ENCODE results near the gene SLC24A3.

- no peak for TF ChIP-seq CTCF (IDR thresholded peaks at IDR 0.05)
- no peak for TF ChIP-seq POLR2A (IDR thresholded peaks at IDR 0.05)
- TF ChIP-seq POLR2AphosphoS5 (IDR thresholded peaks at IDR 0.05) = no peak
These were observed 407.5 kb downstream of the SLC24A3 start for GRCh38 chr20:19619904-19620430.

Data from breast epithelium (tissue), 3 donors.